Tibial nerve (tissue), 4 donors: ENCODE results near the gene CCNQ. TPM values are rescaled to one million over a fixed set of nuclear protein-coding genes. Genes with fewer than 3 reads are reported as not detected.
"Not testable (repeated sequence)": the region's sequence is repeated elsewhere in the genome, so short reads cannot be mapped to it uniquely, and the experiment has no call there.

Experiments used
- DNase-seq, 2 donors: peaks; one replicate each; pipeline ENCODE4 v3.0.0-alpha.2; 2019; ENCODE audit warnings: low spot score in 2 of 2
- H3K27ac ChIP-seq, 4 donors: fragments of 200-600 bp; sonication (generic) in 3 of 4; one replicate each; pipeline ENCODE4 v1.5.1; 2017 to 2019; ENCODE audit warnings: mild to moderate bottlenecking in 1 of 4
- H3K27me3 ChIP-seq, 2 donors: fragments of 200-600 bp; sonication (generic) in 1 of 2; one replicate each; pipeline versions ENCODE4 v1.5.1 to v1.6.0; 2017 to 2019
- H3K36me3 ChIP-seq, 3 donors: fragments of 200-600 bp; sonication (generic); one replicate each; pipeline ENCODE4 v1.5.1; 2018 to 2019
- H3K4me1 ChIP-seq, 4 donors: fragments of 200-600 bp; sonication (generic) in 3 of 4; one replicate each; pipeline ENCODE4 v1.5.1; 2017 to 2019
- H3K4me3 ChIP-seq, 4 donors: fragments of 200-600 bp; sonication (generic) in 3 of 4; one replicate each; pipeline ENCODE4 v1.5.1; 2017 to 2019; ENCODE audit warnings: mild to moderate bottlenecking in 1 of 4, moderate library complexity in 1 of 4
- H3K9me3 ChIP-seq, 4 donors: fragments of 200-600 bp; sonication (generic) in 3 of 4; one replicate each; pipeline ENCODE4 v1.5.1; 2017 to 2019
- CTCF ChIP-seq, 5 experiments: fragments of 200-600 bp in 3 of 5; fragments of 450-650 bp in 2 of 5; sonication (generic) in 3 of 5; IDR thresholded peaks; one replicate each; pipeline ENCODE4 v1.5.1; 2016 to 2019; ENCODE audit warnings: antibody characterized with exemption in 5 of 5, mild to moderate bottlenecking in 3 of 5, moderate library complexity in 2 of 5
- EP300 ChIP-seq, 2 donors: sonication (generic); formaldehyde crosslinking; IDR thresholded peaks; one replicate each; pipeline ENCODE4 v1.6.1; 2017; ENCODE audit warnings: antibody characterized with exemption in 2 of 2, mild to moderate bottlenecking in 1 of 2
- POLR2A ChIP-seq, 2 donors: fragments of 450-650 bp; IDR thresholded peaks; one replicate each; pipeline ENCODE4 v1.6.1; 2017; ENCODE audit warnings: antibody characterized with exemption in 2 of 2, mild to moderate bottlenecking in 2 of 2, moderate library complexity in 2 of 2
- WGBS, 2 donors: methylation state at CpG; one replicate each; pipeline ENCODE4 v1.1.5; 2018; 5-methylcytosine and 5-hydroxymethylcytosine counted together
- total RNA-seq, 4 donors: library from RNA; depleted of rRNA; stranded (reverse); fragments of >200 nt; gene quantifications; one replicate each; pipeline ENCODE4 v1.1.0, GENCODE V29; 2016

Gene CCNQ
- total RNA-seq, 4 donors from 2014 or later, result 26.4 to 36.9 (median 32.2) TPM

GRCh38 chrX:153609917-153610835 is 11.2 kb upstream of the CCNQ start:
- DNase-seq, result peak; percentile 54 to 57
- H3K27me3 ChIP-seq, result peaks cover 0 to 13% of the 10 kb centered on the region in 2 donors
- H3K36me3 ChIP-seq, result no peaks in the 10 kb centered on the region
- peak overlapping the region; percentile 19 to 57 (median 36) for H3K4me3 ChIP-seq
- H3K27ac ChIP-seq, result peak overlapping the region in 3 of 4 donors; percentile 56 to 80 (median 60)
- H3K9me3 ChIP-seq, result no peaks in the 10 kb centered on the region
- no peak for TF ChIP-seq EP300 (IDR thresholded peaks at IDR 0.05)
- TF ChIP-seq CTCF (IDR thresholded peaks at IDR 0.05), result peak; percentile 68 to 85 (median 76)
- no peak for TF ChIP-seq POLR2A (IDR thresholded peaks at IDR 0.05)
- peaks cover 0 to 16% (median 0%) of the 10 kb centered on the region in 4 donors for H3K4me1 ChIP-seq
- 5 to 28% methylated on average over 17 to 22 of the region's 63 CpGs for WGBS, 2 donors

- Histone ChIP-seq H3K27me3 (peaks cover 0 to 6% of the 10 kb centered on the region in 2 donors), H3K4me1 (peaks cover 0 to 16% (median 0%) of the 10 kb centered on the region in 4 donors), H3K9me3 (no peaks in the 10 kb centered on the region), H3K27ac (no peak overlapping the region), H3K4me3 (no peak overlapping the region), H3K36me3 (no peaks in the 10 kb centered on the region)
- DNase-seq, result no peak
- WGBS, 2 donors, result 45 to 50% methylated on average over 4 of the region's 4 CpGs
- TF ChIP-seq EP300 (IDR thresholded peaks at IDR 0.05) (no peak), POLR2A (IDR thresholded peaks at IDR 0.05) (no peak), CTCF (IDR thresholded peaks at IDR 0.05) (no peak)
These were observed 9.9 kb upstream of the CCNQ start for GRCh38 chrX:153608806-153609205.

- 22 to 65% methylated on average over 2 of the region's 2 CpGs for WGBS, 2 donors
- H3K4me3 ChIP-seq, result no peak overlapping the region
These were observed 9.4 kb upstream of the CCNQ start for GRCh38 chrX:153608376-153608775.

GRCh38 chrX:153606503-153606902 is 7.6 kb upstream of the CCNQ start:
- Histone ChIP-seq H3K4me3 (no peak overlapping the region), H3K27ac (no peak overlapping the region), H3K36me3 (no peaks in the 10 kb centered on the region), H3K4me1 (peaks cover 0 to 16% (median 0%) of the 10 kb centered on the region in 4 donors), H3K9me3 (no peaks in the 10 kb centered on the region), H3K27me3 (peaks cover 0 to 4% of the 10 kb centered on the region in 2 donors)
- whole genome bisulfite sequencing, 2 donors, result 84 to 85% methylated on average over 17 to 23 of the region's 23 CpGs
- DNase-seq, result no peak
- TF ChIP-seq POLR2A (IDR thresholded peaks at IDR 0.05) (no peak), EP300 (IDR thresholded peaks at IDR 0.05) (no peak), CTCF (IDR thresholded peaks at IDR 0.05) (no peak)

More at GRCh38 chrX:153608376-153608775, 9.4 kb upstream of the CCNQ start:
- no peak for DNase-seq
- Histone ChIP-seq H3K27me3 (peaks cover 0 to 6% of the 10 kb centered on the region in 2 donors), H3K36me3 (no peaks in the 10 kb centered on the region), H3K4me1 (peaks cover 0 to 16% (median 0%) of the 10 kb centered on the region in 4 donors), H3K27ac (no peak overlapping the region), H3K9me3 (no peaks in the 10 kb centered on the region)
- no peak for TF ChIP-seq POLR2A (IDR thresholded peaks at IDR 0.05)
- no peak for TF ChIP-seq CTCF (IDR thresholded peaks at IDR 0.05)
- no peak for TF ChIP-seq EP300 (IDR thresholded peaks at IDR 0.05)

GRCh38 chrX:153604666-153605380 is 5.9 kb upstream of the CCNQ start:
- WGBS, 2 donors, result 82 to 83% methylated on average over 10 to 18 of the region's 18 CpGs
- not testable (repeated sequence) for H3K27me3 ChIP-seq, H3K27ac ChIP-seq, H3K36me3 ChIP-seq, DNase-seq, H3K9me3 ChIP-seq, H3K4me3 ChIP-seq
- peaks cover 0 to 19% (median 2%) of the 10 kb centered on the region in 4 donors for H3K4me1 ChIP-seq
